B cell (primary cell): ENCODE results near the gene AIFM1.

Experiments
- EZH2 ChIP-seq: IDR thresholded peaks from 2 replicates; pipeline ENCODE4 v1.6.1; 2012; ENCODE audit warnings: borderline replicate concordance, low read depth, mild to moderate bottlenecking, moderate library complexity, low read length; ENCODE audit not compliant: insufficient read depth, poor library complexity, severe bottlenecking
- TF ChIP-seq, protein P1 (sequence below): fragments of 200-600 bp; IDR thresholded peaks from one replicate; pipeline ENCODE4 v1.8.0; 2022; ENCODE audit warnings: antibody characterized with exemption, mild to moderate bottlenecking

- TF ChIP-seq, protein P1, sequence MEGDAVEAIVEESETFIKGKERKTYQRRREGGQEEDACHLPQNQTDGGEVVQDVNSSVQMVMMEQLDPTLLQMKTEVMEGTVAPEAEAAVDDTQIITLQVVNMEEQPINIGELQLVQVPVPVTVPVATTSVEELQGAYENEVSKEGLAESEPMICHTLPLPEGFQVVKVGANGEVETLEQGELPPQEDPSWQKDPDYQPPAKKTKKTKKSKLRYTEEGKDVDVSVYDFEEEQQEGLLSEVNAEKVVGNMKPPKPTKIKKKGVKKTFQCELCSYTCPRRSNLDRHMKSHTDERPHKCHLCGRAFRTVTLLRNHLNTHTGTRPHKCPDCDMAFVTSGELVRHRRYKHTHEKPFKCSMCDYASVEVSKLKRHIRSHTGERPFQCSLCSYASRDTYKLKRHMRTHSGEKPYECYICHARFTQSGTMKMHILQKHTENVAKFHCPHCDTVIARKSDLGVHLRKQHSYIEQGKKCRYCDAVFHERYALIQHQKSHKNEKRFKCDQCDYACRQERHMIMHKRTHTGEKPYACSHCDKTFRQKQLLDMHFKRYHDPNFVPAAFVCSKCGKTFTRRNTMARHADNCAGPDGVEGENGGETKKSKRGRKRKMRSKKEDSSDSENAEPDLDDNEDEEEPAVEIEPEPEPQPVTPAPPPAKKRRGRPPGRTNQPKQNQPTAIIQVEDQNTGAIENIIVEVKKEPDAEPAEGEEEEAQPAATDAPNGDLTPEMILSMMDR: no peak
- TF ChIP-seq EZH2: no peak
These were observed 2.2 kb downstream of the AIFM1 start for GRCh38 chrX:130163398-130163797.
